Neural cell (in vitro differentiated cells): ENCODE results near the gene YBX1.

Experiments used
- EP300 ChIP-seq: fragments of 450-650 bp; conservative IDR thresholded peaks from 2 replicates; pipeline ENCODE4 v1.6.1; 2014; ENCODE audit warnings: antibody characterized with exemption, mild to moderate bottlenecking, moderate library complexity; ENCODE audit not compliant: poor library complexity, severe bottlenecking
- MXI1 ChIP-seq: fragments of 450-650 bp; conservative IDR thresholded peaks from 2 replicates; pipeline ENCODE4 v1.6.1; 2014; ENCODE audit warnings: antibody characterized with exemption, mild to moderate bottlenecking; ENCODE audit not compliant: poor library complexity, severe bottlenecking
- TAF1 ChIP-seq: IDR thresholded peaks from 2 replicates; pipeline ENCODE4 v1.6.1; 2012; ENCODE audit warnings: low read depth
- TF ChIP-seq, protein P1 (sequence below): fragments of 450-650 bp; IDR thresholded peaks from 2 replicates; pipeline ENCODE4 v1.5.1; 2014; ENCODE audit warnings: antibody characterized with exemption, mild to moderate bottlenecking, moderate library complexity; ENCODE audit not compliant: poor library complexity, severe bottlenecking

DNA sequence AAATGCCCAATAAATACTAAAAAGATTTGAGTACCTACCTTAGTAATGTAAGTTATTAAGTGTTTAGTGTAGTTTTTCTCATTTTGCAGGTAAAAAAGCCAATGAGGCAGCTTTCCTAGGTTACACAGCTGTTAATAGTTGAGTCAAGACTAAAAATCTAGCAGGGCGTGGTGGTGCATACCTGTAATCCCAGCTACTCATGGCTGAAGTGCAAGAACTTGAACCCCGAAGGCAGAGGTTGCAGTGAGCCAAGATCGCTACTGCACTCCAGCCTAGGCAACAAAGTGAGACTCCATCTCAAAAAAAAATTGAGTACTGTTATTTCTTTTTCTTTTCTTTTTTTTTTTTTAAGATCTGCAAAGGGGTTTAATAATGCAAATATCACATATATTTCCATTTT, 7.7 kb downstream of the YBX1 start:
- TF ChIP-seq TAF1, result no peak
- TF ChIP-seq EP300, result no peak
- TF ChIP-seq, protein P1, sequence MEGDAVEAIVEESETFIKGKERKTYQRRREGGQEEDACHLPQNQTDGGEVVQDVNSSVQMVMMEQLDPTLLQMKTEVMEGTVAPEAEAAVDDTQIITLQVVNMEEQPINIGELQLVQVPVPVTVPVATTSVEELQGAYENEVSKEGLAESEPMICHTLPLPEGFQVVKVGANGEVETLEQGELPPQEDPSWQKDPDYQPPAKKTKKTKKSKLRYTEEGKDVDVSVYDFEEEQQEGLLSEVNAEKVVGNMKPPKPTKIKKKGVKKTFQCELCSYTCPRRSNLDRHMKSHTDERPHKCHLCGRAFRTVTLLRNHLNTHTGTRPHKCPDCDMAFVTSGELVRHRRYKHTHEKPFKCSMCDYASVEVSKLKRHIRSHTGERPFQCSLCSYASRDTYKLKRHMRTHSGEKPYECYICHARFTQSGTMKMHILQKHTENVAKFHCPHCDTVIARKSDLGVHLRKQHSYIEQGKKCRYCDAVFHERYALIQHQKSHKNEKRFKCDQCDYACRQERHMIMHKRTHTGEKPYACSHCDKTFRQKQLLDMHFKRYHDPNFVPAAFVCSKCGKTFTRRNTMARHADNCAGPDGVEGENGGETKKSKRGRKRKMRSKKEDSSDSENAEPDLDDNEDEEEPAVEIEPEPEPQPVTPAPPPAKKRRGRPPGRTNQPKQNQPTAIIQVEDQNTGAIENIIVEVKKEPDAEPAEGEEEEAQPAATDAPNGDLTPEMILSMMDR, result no peak
- TF ChIP-seq MXI1, result no peak
